Stimulated activated CD8-positive, alpha-beta memory T cell treated with anti-CD3 and anti-CD28 coated beads, Interleukin-15, amount 100 ng/mL, for 4 hours (primary cell): ENCODE measurements around the gene ACOXL.

Source experiments
- DNase-seq, 2 donors: peaks; one replicate each; pipeline ENCODE4 v3.0.0-alpha.2; 2020; ENCODE audit warnings: low read depth in 2 of 2

The ACOXL gene

DNA sequence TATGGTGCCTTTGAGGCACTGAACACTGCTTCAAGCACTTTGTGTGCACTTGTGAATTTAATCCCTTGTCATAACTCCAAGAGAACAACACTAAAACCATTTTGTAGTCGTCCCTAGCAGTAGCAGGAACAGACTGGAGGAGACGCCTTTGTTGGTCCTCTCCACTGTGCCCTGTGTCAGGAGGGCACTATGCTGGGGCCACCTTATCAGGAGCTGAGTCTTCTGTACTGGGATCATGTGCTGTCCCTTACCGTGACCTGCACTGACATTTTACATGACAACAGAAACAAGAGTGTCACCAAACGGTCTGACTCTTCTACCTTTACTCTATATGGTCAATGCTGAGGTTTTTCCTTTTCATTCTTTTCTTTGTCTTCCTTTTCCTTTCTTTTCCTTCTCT, 62.0 kb downstream of the ACOXL start:
- DNase-seq, result no peak

DNA sequence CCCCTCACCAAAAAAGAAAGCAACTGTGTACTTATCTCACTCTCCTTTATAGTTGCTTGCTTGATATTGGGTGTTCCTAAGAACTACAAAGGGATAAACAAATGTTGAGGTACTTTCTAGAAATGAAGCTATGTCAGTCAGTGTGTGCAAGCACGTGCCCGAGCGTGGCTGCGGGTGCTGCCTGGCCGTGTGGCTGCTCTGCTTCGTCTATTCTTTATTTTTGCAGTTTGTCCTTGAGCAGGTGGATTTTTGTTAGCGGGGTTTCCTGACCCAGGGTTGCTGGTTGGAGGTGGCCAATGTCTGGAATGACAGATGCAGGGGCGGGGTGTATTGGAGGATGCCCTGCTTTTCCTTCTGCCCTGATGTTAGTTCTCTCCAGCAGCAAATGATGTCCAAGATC, 62.6 kb downstream of the ACOXL start:
- DNase-seq, result no peak

DNA sequence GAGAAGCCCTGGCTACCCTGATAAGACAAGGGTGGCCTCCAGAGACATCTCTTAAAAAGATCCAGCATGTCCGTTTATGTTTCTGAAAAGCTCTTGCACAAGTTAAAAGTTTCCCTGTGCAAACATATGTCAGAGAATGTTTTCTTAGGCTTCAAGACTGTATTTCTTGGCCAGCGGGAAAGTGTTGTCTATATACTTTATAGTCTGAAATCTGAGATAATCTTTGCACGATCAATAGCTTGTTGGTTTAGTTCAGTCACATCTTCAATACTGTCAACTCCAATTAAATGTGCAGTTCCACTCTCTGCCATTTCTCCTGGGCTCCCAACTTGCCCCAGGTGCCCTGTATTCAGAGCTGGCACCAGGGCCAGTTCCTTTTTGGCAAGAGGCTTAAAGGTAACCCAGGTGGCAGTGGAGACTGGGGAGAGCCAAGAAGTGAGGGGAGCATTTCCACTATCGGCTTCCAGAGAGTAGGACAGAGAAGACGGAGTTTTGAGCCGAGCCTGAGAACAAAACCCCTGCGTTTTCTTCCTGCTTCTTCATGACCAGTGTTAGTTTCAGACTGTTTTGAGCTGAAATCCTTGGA, 64.4 kb downstream of the ACOXL start:
- no peak for DNase-seq

GRCh38 chr2:110799376-110799775, 67.0 kb downstream of the ACOXL start:
- no peak for DNase-seq

- DNase-seq, result no peak
These were observed 68.4 kb downstream of the ACOXL start for GRCh38 chr2:110800611-110801402.

- no peak for DNase-seq
These were observed 70.0 kb downstream of the ACOXL start for GRCh38 chr2:110802208-110802932.

GRCh38 chr2:110804433-110804832, 72.1 kb downstream of the ACOXL start:
- no peak for DNase-seq

- peak; percentile 15 to 52 for DNase-seq
These were observed 72.5 kb downstream of the ACOXL start for GRCh38 chr2:110804915-110805314.

DNA sequence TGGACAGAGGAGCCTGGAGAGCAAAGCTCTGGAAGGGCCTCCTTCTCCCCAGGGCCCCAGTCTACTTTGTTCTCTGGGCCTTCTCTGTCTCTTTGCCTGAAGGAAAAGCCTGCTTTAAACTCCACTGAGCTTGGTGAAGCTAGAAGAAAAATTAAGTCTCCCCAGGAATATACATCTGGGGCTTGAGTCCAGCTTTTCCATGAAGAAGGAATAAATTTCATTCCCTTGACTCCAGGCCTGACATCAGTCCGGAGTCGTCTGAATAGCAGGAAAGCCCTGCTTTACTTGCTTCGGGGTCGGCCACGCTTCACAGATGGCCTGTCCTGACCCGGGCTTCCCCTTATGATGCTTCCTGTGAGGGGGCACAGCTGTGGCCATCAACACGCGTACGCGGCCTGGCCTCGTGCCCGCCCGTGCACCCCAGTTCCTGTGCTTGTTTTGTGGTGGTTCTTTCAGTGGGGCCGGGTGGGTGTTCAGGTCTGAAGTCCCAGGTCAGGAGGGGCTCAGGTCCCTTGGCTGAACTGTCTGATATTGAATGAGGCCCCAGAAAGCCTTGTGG, 73.6 kb downstream of the ACOXL start:
- DNase-seq, result no peak

DNA sequence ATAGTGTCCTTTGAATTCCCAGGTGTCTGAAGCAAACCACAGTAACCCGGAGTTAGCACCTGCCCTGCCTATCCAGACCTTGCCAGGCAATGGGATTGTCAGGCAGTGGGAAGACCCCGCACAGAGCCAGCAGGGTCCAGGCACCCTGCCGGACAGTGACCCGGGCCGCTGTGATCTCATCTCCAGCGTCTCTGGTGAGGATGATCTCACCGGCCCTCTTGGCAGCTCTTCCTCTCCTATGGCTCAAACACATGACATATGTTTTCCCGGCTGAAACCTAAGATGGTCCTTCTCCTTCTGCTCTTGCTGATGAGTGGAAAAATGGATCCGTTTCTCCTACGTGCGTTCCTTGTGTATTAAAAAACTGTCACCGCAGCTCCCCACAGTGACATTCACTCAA, 75.1 kb downstream of the ACOXL start:
- DNase-seq, result no peak

GRCh38 chr2:110810404-110810803, 78.0 kb downstream of the ACOXL start:
- DNase-seq, result no peak

- DNase-seq, result no peak
These were observed 80.6 kb downstream of the ACOXL start for GRCh38 chr2:110812726-110813645.

- DNase-seq, result no peak
These were observed 81.5 kb downstream of the ACOXL start for GRCh38 chr2:110813896-110814295.

DNA sequence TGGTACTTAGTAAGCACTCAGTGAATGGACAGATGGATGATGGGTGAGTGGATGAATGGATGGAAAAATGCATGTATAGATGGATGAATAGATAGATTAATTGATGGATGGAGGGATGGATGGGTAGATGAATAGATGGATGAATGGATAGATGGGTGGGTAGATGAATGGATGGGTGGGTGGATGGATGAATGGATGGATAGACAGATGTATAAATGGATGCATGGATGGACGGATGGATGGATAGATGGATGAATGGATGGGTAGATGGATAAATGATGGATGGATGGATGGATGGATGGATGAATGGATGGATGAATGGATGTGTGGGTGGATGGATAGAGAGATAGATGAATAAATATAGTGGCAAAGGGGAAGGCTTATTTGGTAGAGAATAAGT, 83.6 kb downstream of the ACOXL start:
- no peak for DNase-seq

DNA sequence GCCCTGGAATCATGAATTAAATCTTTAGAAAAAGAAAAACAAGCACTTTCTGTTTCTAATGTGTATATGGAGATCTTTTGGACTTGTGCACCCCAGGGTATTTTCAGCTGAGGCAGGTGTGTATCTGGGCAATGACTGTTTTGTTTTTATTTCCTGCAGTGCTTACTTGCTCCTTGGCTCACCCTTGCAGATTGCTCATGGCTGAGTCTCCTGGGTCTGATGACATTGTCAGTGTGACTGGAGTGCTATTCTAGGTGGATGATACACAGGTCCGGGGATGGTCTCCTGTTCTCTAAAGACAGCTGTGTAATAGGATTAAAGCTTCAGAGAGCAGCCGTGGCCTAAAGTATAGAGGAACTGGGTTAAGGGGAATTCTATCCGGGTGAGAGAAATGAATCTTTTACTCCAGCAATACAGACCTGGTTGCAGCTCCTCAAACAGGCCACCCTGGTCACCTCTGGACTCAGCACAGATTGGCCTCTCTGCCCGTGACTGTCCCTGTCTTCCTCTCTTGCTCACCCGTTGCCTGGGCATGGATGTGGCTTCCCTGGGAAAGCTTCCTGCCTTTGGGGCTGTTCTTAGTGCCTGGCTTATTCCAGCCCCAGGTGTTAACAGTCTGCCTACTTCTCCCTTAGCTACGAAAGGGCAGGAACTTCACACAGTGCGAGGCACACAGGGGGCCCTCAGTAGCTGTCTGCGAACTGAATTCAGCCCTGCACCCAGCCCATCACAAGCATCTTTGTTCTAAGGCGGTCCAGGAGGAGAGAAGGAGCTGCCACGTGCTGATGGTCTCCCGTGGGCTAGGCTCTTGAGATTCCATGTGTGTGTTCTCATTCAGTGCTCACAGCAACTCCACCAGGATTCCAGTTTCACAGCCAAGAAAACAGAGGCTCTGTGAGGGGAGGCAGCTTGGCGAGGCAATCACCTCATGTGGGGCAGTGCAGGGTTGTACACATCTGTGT, 84.3 kb downstream of the ACOXL start:
- no peak for DNase-seq

DNA sequence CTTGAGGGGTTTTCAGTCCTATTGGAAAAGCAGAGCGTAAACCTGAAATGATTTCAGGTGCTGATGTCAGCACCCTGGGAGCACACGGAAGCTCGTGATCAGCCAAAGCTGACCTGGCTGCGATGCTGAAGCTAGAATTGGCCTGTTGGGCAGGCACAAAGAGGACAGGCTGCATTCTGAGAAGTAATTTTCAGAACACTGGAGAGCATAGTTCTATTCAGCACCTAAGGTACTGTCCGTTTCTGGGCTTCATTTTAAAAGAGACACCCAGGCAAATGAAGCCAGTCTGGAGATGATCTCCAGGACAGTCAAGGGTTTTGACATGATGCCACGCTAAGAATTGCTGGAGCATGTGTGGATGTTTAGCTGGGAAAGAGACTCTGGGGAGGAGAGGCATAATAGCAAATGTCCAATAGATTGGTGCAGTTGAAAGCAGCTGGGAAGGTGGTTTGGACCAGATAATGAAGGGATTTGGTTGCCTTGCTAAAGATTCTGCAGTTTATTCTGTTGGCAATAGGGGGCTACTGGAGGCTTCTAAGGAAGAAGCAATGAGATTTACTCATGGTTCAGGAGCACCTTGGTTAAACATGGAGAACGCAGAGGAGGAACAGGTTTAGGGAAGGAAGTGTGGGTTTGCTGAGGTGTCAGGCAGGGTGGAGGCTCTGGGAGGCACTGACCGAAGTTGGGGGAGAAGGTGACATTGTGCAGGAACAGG, 86.6 kb downstream of the ACOXL start:
- DNase-seq, result no peak

DNA sequence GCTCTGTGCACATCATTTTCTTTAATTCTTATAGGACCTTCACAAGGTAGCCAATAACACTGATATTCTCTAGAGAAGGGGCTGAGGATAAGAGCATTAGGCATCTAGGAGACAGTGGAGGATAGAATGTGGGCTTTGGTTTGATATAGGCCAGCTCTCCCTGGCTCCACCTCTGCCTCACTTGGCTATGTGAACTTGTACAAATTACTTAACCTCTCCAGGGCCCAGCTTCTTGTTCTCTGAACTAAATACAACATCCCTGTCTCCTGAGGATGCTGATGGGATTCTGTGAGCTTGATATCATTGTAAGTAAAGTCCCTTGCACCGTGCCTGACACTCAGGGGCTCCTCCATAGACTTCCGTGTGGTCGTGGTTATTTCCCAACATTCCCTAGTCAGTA, 87.3 kb downstream of the ACOXL start:
- DNase-seq, result no peak

DNA sequence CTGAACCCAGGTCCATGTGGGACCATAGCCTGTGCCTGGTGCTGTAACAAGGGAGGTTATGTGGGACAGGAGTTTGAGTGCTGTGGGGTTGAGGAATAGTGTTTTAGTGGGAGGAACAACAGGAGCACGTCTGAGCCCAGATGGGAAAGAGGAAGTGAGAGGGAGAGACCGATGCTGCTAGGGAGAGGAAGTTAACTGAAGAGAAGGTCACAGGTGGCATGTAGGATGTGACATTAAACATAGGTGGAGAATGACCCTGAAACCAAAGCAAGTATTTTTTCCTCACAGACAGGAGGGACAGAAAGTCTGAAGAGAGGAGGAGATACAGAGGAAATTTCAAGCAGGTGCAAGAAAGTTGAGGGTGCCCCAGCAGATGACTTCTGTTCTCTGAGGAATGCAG, 87.8 kb downstream of the ACOXL start:
- DNase-seq, result no peak

- no peak for DNase-seq
These were observed 90.8 kb downstream of the ACOXL start for GRCh38 chr2:110823165-110823564.

DNA sequence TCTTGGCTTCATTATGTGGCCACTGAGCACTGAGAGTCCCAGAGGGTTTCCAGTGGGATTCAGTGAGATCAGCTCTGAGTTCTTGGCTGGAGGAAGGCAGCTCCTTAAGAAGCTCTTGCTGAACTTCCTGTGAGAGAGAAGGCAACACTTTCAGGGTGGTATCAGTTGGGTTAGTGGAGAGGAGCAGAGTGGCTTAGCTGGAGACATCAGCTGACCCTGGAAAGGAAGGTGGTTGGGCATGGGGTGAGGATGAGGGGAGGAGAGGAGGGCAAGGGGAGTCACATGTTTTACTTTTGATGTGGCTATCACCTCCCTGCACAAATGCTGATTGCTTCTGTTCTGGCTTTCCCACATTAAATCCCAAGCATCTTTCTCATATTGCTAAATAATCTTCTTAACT, 95.1 kb downstream of the ACOXL start:
- DNase-seq, result no peak
